ENCODE results near the gene RGP1.

DNA sequence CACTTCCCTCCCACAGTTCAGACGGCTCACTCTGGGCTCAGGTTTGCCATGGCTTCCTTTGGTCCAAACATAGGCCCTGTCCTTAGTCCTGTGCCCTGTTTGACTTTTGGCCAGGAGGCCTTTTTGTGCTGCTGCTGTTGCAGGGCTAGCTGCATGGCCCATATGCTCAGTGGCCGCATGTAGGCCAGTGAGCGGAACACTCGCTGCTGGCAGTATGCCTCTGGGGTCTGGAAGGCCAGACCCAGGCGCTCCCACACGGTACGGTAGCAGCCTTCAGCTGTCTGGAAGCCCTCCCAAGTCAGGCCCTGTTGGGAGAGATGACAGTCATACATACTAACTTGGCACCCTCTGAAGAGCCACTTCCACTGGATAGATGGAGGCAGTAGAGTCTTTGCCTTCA is 11.9 kb upstream of the RGP1 start:
- TF ChIP-seq CTCF (IDR thresholded peaks at IDR 0.05) (no peak), POLR2A (IDR thresholded peaks at IDR 0.05) (no peak)

All from testis (tissue), 2 donors.